Activated naive CD4-positive, alpha-beta T cell treated with anti-CD3 and anti-CD28 coated beads for 36 hours (primary cell): ENCODE results near the gene MPIG6B. TPM values are rescaled to one million over a fixed set of nuclear protein-coding genes. Genes with fewer than 3 reads are reported as not detected.

ENCODE experiments used
- CTCF ChIA-PET: fragments of 350-600 bp; sonication (Branson Sonifier 250); formaldehyde crosslinking; loops from one replicate; lab custom pipeline; 2021; ENCODE audit warnings: antibody characterized with exemption; lab: Charles Lee
- DNase-seq: peaks from one replicate; pipeline ENCODE4 v3.0.0-alpha.2; 2020
- H3K27ac Mint-ChIP-seq: one replicate; pipeline ENCODE4 v1.8.0; 2021; ENCODE audit warnings: mild to moderate bottlenecking, mixed read lengths
- H3K27me3 Mint-ChIP-seq: one replicate; pipeline ENCODE4 v1.8.0; 2021; ENCODE audit warnings: low read depth, mixed read lengths
- H3K36me3 Mint-ChIP-seq: one replicate; pipeline ENCODE4 v1.8.0; 2021; ENCODE audit warnings: low read depth, mixed read lengths
- H3K4me1 Mint-ChIP-seq: one replicate; pipeline ENCODE4 v1.8.0; 2021; ENCODE audit warnings: low read depth, mixed read lengths
- H3K4me3 Mint-ChIP-seq: one replicate; pipeline ENCODE4 v1.8.0; 2021; ENCODE audit warnings: mild to moderate bottlenecking, moderate library complexity, mixed read lengths
- H3K9me3 Mint-ChIP-seq: one replicate; pipeline ENCODE4 v1.8.0; 2021; ENCODE audit warnings: mixed read lengths
- intact Hi-C: fragments of 100-400 bp; cut with micrococcal nuclease; formaldehyde crosslinking; loops from one replicate; pipeline ENCODE4 v1.15.1; 2023
- total RNA-seq, 2 experiments: library from RNA; stranded (reverse); gene quantifications; one replicate each; pipeline ENCODE4 v1.2.3, GENCODE V29; 2021

Gene MPIG6B
- total RNA-seq, 2 experiments from 2014 or later: 0.49 TPM; not detected in 1

GRCh38 chr6:31715022-31715958 lies 7.9 kb upstream of the MPIG6B start, which contains the start of gene LY6G6D:
Gene LY6G6D (plus strand): TSS chr6:31715348. CDS start chr6:31715356, 8 bp downstream.
- Mint-ChIP-seq H3K9me3 (no peaks in the 10 kb centered on the region), H3K4me3 (no peak within 1 kb of the TSS)
- CTCF ChIA-PET: interaction anchor here (0.5 to 2.7 kb wide), 2 partner anchors 15 to 38 kb away, joined by 8 to 12 read pairs; no protein-coding TSS in a partner anchor

GRCh38 chr6:31717499-31718222 lies 5.5 kb upstream of the MPIG6B start:
- Mint-ChIP-seq H3K4me1 (peaks cover 2% of the 10 kb centered on the region), H3K4me3 (no peak overlapping the region), H3K27ac (no peak overlapping the region)

More at GRCh38 chr6:31715022-31715958, 7.9 kb upstream of the MPIG6B start, which contains the start of gene LY6G6D:
- Mint-ChIP-seq H3K36me3 (no peaks in the 10 kb centered on the region), H3K27me3 (no peaks in the 10 kb centered on the region), H3K4me1 (peaks cover 8% of the 10 kb centered on the region), H3K27ac (no peak within 1 kb of the TSS)
- intact Hi-C loops: no loop called here
- DNase-seq: no peak

GRCh38 chr6:31718265-31718664 lies 4.9 kb upstream of the MPIG6B start:
- CTCF ChIA-PET: no interaction called here
- intact Hi-C loops: no loop called here
- Mint-ChIP-seq H3K27ac (no peak overlapping the region), H3K36me3 (no peaks in the 10 kb centered on the region), H3K4me3 (no peak overlapping the region), H3K4me1 (peaks cover 2% of the 10 kb centered on the region), H3K27me3 (no peaks in the 10 kb centered on the region), H3K9me3 (no peaks in the 10 kb centered on the region)
- DNase-seq: no peak

More at GRCh38 chr6:31717499-31718222, 5.5 kb upstream of the MPIG6B start:
- intact Hi-C loops: no loop called here
- no peak for DNase-seq
- Mint-ChIP-seq H3K36me3 (no peaks in the 10 kb centered on the region), H3K9me3 (no peaks in the 10 kb centered on the region), H3K27me3 (no peaks in the 10 kb centered on the region)
- CTCF ChIA-PET: no interaction called here

- Mint-ChIP-seq H3K4me1 (peaks cover 1% of the 10 kb centered on the region), H3K9me3 (no peaks in the 10 kb centered on the region), H3K4me3 (no peak overlapping the region), H3K36me3 (no peaks in the 10 kb centered on the region), H3K27ac (no peak overlapping the region), H3K27me3 (no peaks in the 10 kb centered on the region)
- intact Hi-C loops: no loop called here
- CTCF ChIA-PET: no interaction called here
- DNase-seq: no peak
Observed at GRCh38 chr6:31719001-31719400, 4.2 kb upstream of the MPIG6B start.

- H3K27ac Mint-ChIP-seq: no peak overlapping the region
- H3K36me3 Mint-ChIP-seq: no peaks in the 10 kb centered on the region
- H3K4me1 Mint-ChIP-seq: no peaks in the 10 kb centered on the region
- no peaks in the 10 kb centered on the region for H3K9me3 Mint-ChIP-seq
- DNase-seq: no peak
- no peak overlapping the region for H3K4me3 Mint-ChIP-seq
- intact Hi-C loops: no loop called here
- CTCF ChIA-PET: no interaction called here
- H3K27me3 Mint-ChIP-seq: no peaks in the 10 kb centered on the region
Observed at GRCh38 chr6:31720196-31720770, 2.9 kb upstream of the MPIG6B start.

GRCh38 chr6:31721351-31722020 lies 1.7 kb upstream of the MPIG6B start, which contains the start of gene LY6G6C:
Gene LY6G6C (minus strand): TSS chr6:31721746. CDS start chr6:31721679, 67 bp downstream.
- intact Hi-C loops: no loop called here
- no peaks in the 10 kb centered on the region for H3K36me3 Mint-ChIP-seq
- H3K27me3 Mint-ChIP-seq: no peaks in the 10 kb centered on the region
- H3K4me3 Mint-ChIP-seq: no peak within 1 kb of the TSS
- CTCF ChIA-PET: no interaction called here
- no peak within 1 kb of the TSS for H3K27ac Mint-ChIP-seq
- H3K9me3 Mint-ChIP-seq: no peaks in the 10 kb centered on the region
- H3K4me1 Mint-ChIP-seq: peaks cover 10% of the 10 kb centered on the region
- DNase-seq: no peak

GRCh38 chr6:31722173-31722572 lies 1.0 kb upstream of the MPIG6B start:
- CTCF ChIA-PET: no interaction called here
- DNase-seq: no peak
- Mint-ChIP-seq H3K36me3 (no peaks in the 10 kb centered on the region), H3K27ac (no peak overlapping the region), H3K4me3 (no peak overlapping the region), H3K9me3 (no peaks in the 10 kb centered on the region), H3K4me1 (peaks cover 16% of the 10 kb centered on the region), H3K27me3 (no peaks in the 10 kb centered on the region)
- intact Hi-C loops: no loop called here

- CTCF ChIA-PET: interaction anchor here (1.0 kb wide), 1 partner anchor 46 kb away, joined by 4 read pairs; no protein-coding TSS in a partner anchor
- H3K4me3 Mint-ChIP-seq: no peak overlapping the region
- H3K36me3 Mint-ChIP-seq: peaks cover 3% of the 10 kb centered on the region
- intact Hi-C loops: no loop called here
- peaks cover 31% of the 10 kb centered on the region for H3K4me1 Mint-ChIP-seq
- no peak overlapping the region for H3K27ac Mint-ChIP-seq
- no peaks in the 10 kb centered on the region for H3K27me3 Mint-ChIP-seq
- DNase-seq: no peak
- no peaks in the 10 kb centered on the region for H3K9me3 Mint-ChIP-seq
Observed at GRCh38 chr6:31723980-31724691, 963 bp downstream of the MPIG6B start.

GRCh38 chr6:31725502-31726350 lies 2.6 kb downstream of the MPIG6B start:
- Mint-ChIP-seq H3K27ac (no peak overlapping the region), H3K4me1 (peaks cover 44% of the 10 kb centered on the region), H3K9me3 (no peaks in the 10 kb centered on the region), H3K36me3 (peaks cover 3% of the 10 kb centered on the region), H3K4me3 (no peak overlapping the region), H3K27me3 (no peaks in the 10 kb centered on the region)
- intact Hi-C loops: no loop called here
- DNase-seq: no peak
- CTCF ChIA-PET: interaction anchor here (0.7 to 2.2 kb wide), 3 partner anchors 9 to 92 kb away, joined by 3 to 5 read pairs (median 4); no protein-coding TSS in a partner anchor

GRCh38 chr6:31727034-31727716 lies 4.0 kb downstream of the MPIG6B start:
- H3K4me3 Mint-ChIP-seq: no peak overlapping the region

More at GRCh38 chr6:31727034-31727716, 4.0 kb downstream of the MPIG6B start:
- Mint-ChIP-seq H3K36me3 (peaks cover 9% of the 10 kb centered on the region), H3K9me3 (no peaks in the 10 kb centered on the region), H3K27ac (peak overlapping the region; percentile 55), H3K27me3 (no peaks in the 10 kb centered on the region), H3K4me1 (peaks cover 46% of the 10 kb centered on the region)
- intact Hi-C loops: no loop called here
- peak; percentile 57 for DNase-seq
- CTCF ChIA-PET: interaction anchor here (0.6 to 3.4 kb wide), 7 partner anchors 10 to 196 kb away, joined by 3 to 22 read pairs (median 3); partner anchors contain the start of genes ABHD16A and CLIC1
